HEK293 (cell line): ENCODE results near the gene NFIX.

Experiments used
- CTCF ChIA-PET: fragments of 350-600 bp; formaldehyde crosslinking; extraction: SDS; loops from one replicate; lab custom pipeline; 2021; ENCODE audit warnings: antibody characterized with exemption; lab: Yijun Ruan, JAX
- POLR2A ChIA-PET: fragments of 300-600 bp; formaldehyde crosslinking; extraction: SDS; loops from one replicate; lab custom pipeline; 2020; ENCODE audit warnings: antibody characterized with exemption, inconsistent platforms; lab: Yijun Ruan, JAX
- H3K27ac ChIP-seq: fragments of 200-500 bp; sonication (Bioruptor generic); 2 replicates; pipeline ENCODE4 v1.5.1; 2014; ENCODE audit warnings: low read depth, low read length, control low read depth, inconsistent platforms; ENCODE audit errors: extremely low read depth
- H3K36me3 ChIP-seq, 2 experiments: fragments of 200-500 bp in 1 of 2; sonication (Bioruptor generic) in 1 of 2; 1 replicate in 1 of 2; 2 replicates in 1 of 2; pipeline ENCODE4 v1.5.1; 2014 to 2017; ENCODE audit warnings: inconsistent platforms in 2 of 2, low read length in 2 of 2; ENCODE audit not compliant: control insufficient read depth in 2 of 2, insufficient read depth in 1 of 2
- H3K4me1 ChIP-seq: fragments of 200-500 bp; sonication (Bioruptor generic); 2 replicates; pipeline ENCODE4 v1.5.1; 2014; ENCODE audit warnings: mild to moderate bottlenecking, low read length, inconsistent platforms; ENCODE audit not compliant: control insufficient read depth, insufficient read depth
- H3K4me3 ChIP-seq: 2 replicates; pipeline ENCODE4 v1.5.1; 2011; ENCODE audit warnings: low read depth, mild to moderate bottlenecking, control low read depth, low read length, moderate library complexity
- H3K9me3 ChIP-seq: fragments of 200-500 bp; sonication (Bioruptor generic); 2 replicates; pipeline ENCODE4 v1.5.1; 2014; ENCODE audit warnings: low read depth, low read length, inconsistent platforms; ENCODE audit not compliant: control insufficient read depth, insufficient read depth
- CTCF ChIP-seq: fragments of 450-650 bp; formaldehyde crosslinking; IDR thresholded peaks from 2 replicates; pipeline ENCODE4 v1.5.1; 2016; ENCODE audit warnings: missing biosample characterization, missing genetic modification characterization
- IKZF3 ChIP-seq: fragments of 450-650 bp; IDR thresholded peaks from 2 replicates; pipeline ENCODE4 v1.5.0; 2018; ENCODE audit warnings: missing biosample characterization, mild to moderate bottlenecking, missing genetic modification characterization, moderate library complexity
- KLF16 ChIP-seq: fragments of 450-650 bp; formaldehyde crosslinking; IDR thresholded peaks from 2 replicates; pipeline ENCODE4 v1.5.1; 2017; ENCODE audit warnings: missing biosample characterization, missing genetic modification characterization
- MYNN ChIP-seq: fragments of 450-650 bp; formaldehyde crosslinking; IDR thresholded peaks from 2 replicates; pipeline ENCODE4 v1.5.1; 2016; ENCODE audit warnings: missing biosample characterization, missing genetic modification characterization, borderline replicate concordance
- OSR2 ChIP-seq: fragments of 450-650 bp; formaldehyde crosslinking; IDR thresholded peaks from 2 replicates; pipeline ENCODE4 v1.5.1; 2016; ENCODE audit warnings: missing biosample characterization, missing genetic modification characterization
- PATZ1 ChIP-seq: fragments of 450-650 bp; formaldehyde crosslinking; IDR thresholded peaks from 2 replicates; pipeline ENCODE4 v1.5.1; 2016; ENCODE audit warnings: missing biosample characterization, missing genetic modification characterization
- PRDM4 ChIP-seq: fragments of 450-650 bp; formaldehyde crosslinking; IDR thresholded peaks from 2 replicates; pipeline ENCODE4 v1.5.1; 2017; ENCODE audit warnings: missing biosample characterization, missing genetic modification characterization
- SP7 ChIP-seq: fragments of 450-650 bp; formaldehyde crosslinking; IDR thresholded peaks from 2 replicates; pipeline ENCODE4 v1.5.1; 2016; ENCODE audit warnings: missing biosample characterization, missing genetic modification characterization
- ZBTB17 ChIP-seq: fragments of 450-650 bp; formaldehyde crosslinking; IDR thresholded peaks from 2 replicates; pipeline ENCODE4 v1.5.1; 2016; ENCODE audit warnings: missing biosample characterization, missing genetic modification characterization
- ZBTB6 ChIP-seq: fragments of 450-650 bp; formaldehyde crosslinking; IDR thresholded peaks from 2 replicates; pipeline ENCODE4 v1.5.1; 2017; ENCODE audit warnings: missing biosample characterization, missing genetic modification characterization
- ZFHX2 ChIP-seq: fragments of 450-650 bp; formaldehyde crosslinking; conservative IDR thresholded peaks from 2 replicates; pipeline ENCODE4 v1.5.1; 2016; ENCODE audit warnings: missing biosample characterization, missing genetic modification characterization
- ZFP3 ChIP-seq: fragments of 450-650 bp; formaldehyde crosslinking; IDR thresholded peaks from 2 replicates; pipeline ENCODE4 v1.5.1; 2016; ENCODE audit warnings: low read depth, missing biosample characterization, missing genetic modification characterization
- ZIC2 ChIP-seq: fragments of 450-650 bp; formaldehyde crosslinking; IDR thresholded peaks from 2 replicates; pipeline ENCODE4 v1.5.1; 2016; ENCODE audit warnings: missing biosample characterization, missing genetic modification characterization
- ZNF138 ChIP-seq: fragments of 450-650 bp; formaldehyde crosslinking; IDR thresholded peaks from 2 replicates; pipeline ENCODE4 v1.5.1; 2016; ENCODE audit warnings: missing biosample characterization, missing genetic modification characterization, borderline replicate concordance
- ZNF211 ChIP-seq: fragments of 450-650 bp; formaldehyde crosslinking; IDR thresholded peaks from 2 replicates; pipeline ENCODE4 v1.5.1; 2016; ENCODE audit warnings: low read depth, missing biosample characterization, missing genetic modification characterization
- ZNF266 ChIP-seq: fragments of 450-650 bp; formaldehyde crosslinking; IDR thresholded peaks from 2 replicates; pipeline ENCODE4 v1.5.1; 2016; ENCODE audit warnings: missing biosample characterization, missing genetic modification characterization, low read depth
- ZNF37A ChIP-seq: fragments of 450-650 bp; IDR thresholded peaks from 2 replicates; pipeline ENCODE4 v1.5.1; 2018; ENCODE audit warnings: missing biosample characterization, missing genetic modification characterization
- ZNF394 ChIP-seq: fragments of 450-650 bp; formaldehyde crosslinking; IDR thresholded peaks from 2 replicates; pipeline ENCODE4 v1.5.1; 2016; ENCODE audit warnings: missing biosample characterization, missing genetic modification characterization, mild to moderate bottlenecking, moderate library complexity, borderline replicate concordance
- ZNF513 ChIP-seq: fragments of 450-650 bp; IDR thresholded peaks from 2 replicates; pipeline ENCODE4 v1.5.1; 2018; ENCODE audit warnings: missing biosample characterization, missing genetic modification characterization
- ZNF600 ChIP-seq: fragments of 450-650 bp; formaldehyde crosslinking; IDR thresholded peaks from 2 replicates; pipeline ENCODE4 v1.5.1; 2016; ENCODE audit warnings: missing biosample characterization, missing genetic modification characterization
- ZNF707 ChIP-seq: fragments of 450-650 bp; formaldehyde crosslinking; IDR thresholded peaks from 2 replicates; pipeline ENCODE4 v1.5.1; 2016; ENCODE audit warnings: missing biosample characterization, missing genetic modification characterization
- ZNF791 ChIP-seq: fragments of 450-650 bp; formaldehyde crosslinking; IDR thresholded peaks from 2 replicates; pipeline ENCODE4 v1.5.1; 2016; ENCODE audit warnings: missing biosample characterization, missing genetic modification characterization

NFIX gene

GRCh38 chr19:13082192-13083007, 87.1 kb downstream of the NFIX start:
- TF ChIP-seq ZNF266 (tag by site-specific recombination) = no peak
- peak; percentile 86 for TF ChIP-seq OSR2 (tag by site-specific recombination)
- no peak for TF ChIP-seq ZBTB17
- TF ChIP-seq ZNF394 = peak; percentile 64; the same call in 1 of the 2 replicates
- peak; percentile 53; the same call in 1 of the 2 replicates for TF ChIP-seq ZBTB6 (tag by site-specific recombination)
- peak; percentile 18; the same call in 1 of the 2 replicates for TF ChIP-seq CTCF
- TF ChIP-seq ZFHX2 (tag by site-specific recombination) = peak; percentile 38
- peak; percentile 53; the same call in 1 of the 2 replicates for TF ChIP-seq MYNN (tag by site-specific recombination)
- no peak for TF ChIP-seq ZNF513
- peak; percentile 88 for TF ChIP-seq SP7
- TF ChIP-seq ZNF791 = no peak
- peak; percentile 91 for TF ChIP-seq PRDM4
- no peak for TF ChIP-seq ZNF707 (tag by site-specific recombination)
- no peak for TF ChIP-seq ZNF138 (tag by site-specific recombination)
- TF ChIP-seq ZNF37A (tag by site-specific recombination) = no peak
- TF ChIP-seq IKZF3 (tag by site-specific recombination) = no peak; the same call in 1 of the 2 replicates
- no peak for TF ChIP-seq ZFP3 (tag by site-specific recombination)
- TF ChIP-seq KLF16 = no peak
- TF ChIP-seq ZNF600 = peak; percentile 71; the same call in 1 of the 2 replicates
- peak; percentile 41; the same call in 1 of the 2 replicates for TF ChIP-seq PATZ1 (tag by site-specific recombination)
- peak; percentile 90 for TF ChIP-seq ZIC2
- no peak for TF ChIP-seq ZNF211 (tag by site-specific recombination)
- TF ChIP-seq, all 188 proteins: peak for 11
- no peak overlapping the region for H3K4me3 ChIP-seq
- H3K9me3 ChIP-seq = no peaks in the 10 kb centered on the region
- H3K36me3 ChIP-seq = no peaks in the 10 kb centered on the region; a peak in 1 of 3 replicates
- H3K4me1 ChIP-seq = peaks cover 14% of the 10 kb centered on the region
- CTCF ChIA-PET = interaction anchor here (0.5 to 5.9 kb wide), 8 partner anchors 9 to 117 kb away, joined by 3 to 41 read pairs (median 6); no protein-coding TSS in a partner anchor
- no peak overlapping the region for H3K27ac ChIP-seq
- POLR2A ChIA-PET = interaction anchor here (0.6 kb wide), 1 partner anchor 252 kb away, joined by 3 read pairs; no protein-coding TSS in a partner anchor
